SK-N-SH treated with all-trans-retinoic acid at 6 μM for 48 hours (cell line): Measurements from ENCODE around the gene UNC80.

Source experiments
- ATAC-seq: fragments of 200-7000 bp; cut with Tn5 transposase; 3 replicates; pipeline ENCODE4 v1.9.1; 2020; ENCODE audit warnings: mild to moderate bottlenecking, moderate library complexity
- ARNTL ChIP-seq: fragments of 450-650 bp; formaldehyde crosslinking; IDR thresholded peaks from 2 replicates; pipeline ENCODE4 v1.5.0; 2020; ENCODE audit warnings: low read depth, mild to moderate bottlenecking, moderate library complexity, borderline replicate concordance
- BACH2 ChIP-seq: fragments of 250-450 bp; sonication (Bioruptor Pico); IDR thresholded peaks from 2 replicates; pipeline ENCODE4 v1.9.0; 2021; ENCODE audit warnings: mild to moderate bottlenecking, borderline replicate concordance
- CREB5 ChIP-seq: fragments of 250-450 bp; sonication (Bioruptor Pico); IDR thresholded peaks from 2 replicates; pipeline ENCODE4 v1.5.1; 2020; ENCODE audit warnings: low read depth, mild to moderate bottlenecking, moderate library complexity
- CSDC2 ChIP-seq: fragments of 250-450 bp; sonication (Bioruptor Pico); IDR thresholded peaks from 2 replicates; pipeline ENCODE4 v1.5.0; 2020; ENCODE audit warnings: mild to moderate bottlenecking, moderate library complexity
- CSRNP3 ChIP-seq: fragments of 250-450 bp; sonication (Bioruptor Pico); IDR thresholded peaks from 2 replicates; pipeline ENCODE4 v1.5.1; 2021; ENCODE audit warnings: mild to moderate bottlenecking, moderate library complexity
- ESRRG ChIP-seq: fragments of 250-450 bp; sonication (Bioruptor Pico); IDR thresholded peaks from 2 replicates; pipeline ENCODE4 v1.6.1; 2021; ENCODE audit warnings: mild to moderate bottlenecking
- GLIS3 ChIP-seq: fragments of 250-450 bp; sonication (Bioruptor Pico); IDR thresholded peaks from 2 replicates; pipeline ENCODE4 v1.5.0; 2020; ENCODE audit warnings: mild to moderate bottlenecking, moderate library complexity
- ISL1 ChIP-seq: fragments of 250-450 bp; sonication (Bioruptor Pico); IDR thresholded peaks from 2 replicates; pipeline ENCODE4 v2.1.2; 2022; ENCODE audit warnings: mild to moderate bottlenecking, moderate library complexity
- PATZ1 ChIP-seq: fragments of 250-450 bp; sonication (Bioruptor Pico); IDR thresholded peaks from 2 replicates; pipeline ENCODE4 v1.8.0; 2020; ENCODE audit warnings: mild to moderate bottlenecking, moderate library complexity, borderline replicate concordance
- POU6F1 ChIP-seq: fragments of 250-450 bp; sonication (Bioruptor Pico); IDR thresholded peaks from 2 replicates; pipeline ENCODE4 v1.8.0; 2021; ENCODE audit warnings: low read depth, mild to moderate bottlenecking, moderate library complexity, borderline replicate concordance
- PPARA ChIP-seq: fragments of 250-450 bp; sonication (Bioruptor Pico); IDR thresholded peaks from 2 replicates; pipeline ENCODE4 v1.5.0; 2020; ENCODE audit warnings: mild to moderate bottlenecking, borderline replicate concordance
- SNAI2 ChIP-seq: fragments of 250-450 bp; sonication (Bioruptor Pico); IDR thresholded peaks from 2 replicates; pipeline ENCODE4 v1.5.0; 2020; ENCODE audit warnings: mild to moderate bottlenecking, moderate library complexity
- TCF4 ChIP-seq: fragments of 250-450 bp; sonication (Bioruptor Pico); IDR thresholded peaks from 2 replicates; pipeline ENCODE4 v1.8.0; 2021; ENCODE audit warnings: mild to moderate bottlenecking, moderate library complexity, borderline replicate concordance
- TOX ChIP-seq: fragments of 250-450 bp; sonication (Bioruptor Pico); IDR thresholded peaks from 2 replicates; pipeline ENCODE4 v1.8.0; 2021; ENCODE audit warnings: mild to moderate bottlenecking, moderate library complexity, borderline replicate concordance
- TSHZ2 ChIP-seq: fragments of 250-450 bp; sonication (Bioruptor Pico); IDR thresholded peaks from 2 replicates; pipeline ENCODE4 v1.5.0; 2020; ENCODE audit warnings: mild to moderate bottlenecking, moderate library complexity
- ZFP3 ChIP-seq: fragments of 250-450 bp; sonication (Bioruptor Pico); IDR thresholded peaks from 2 replicates; pipeline ENCODE4 v1.5.0; 2020; ENCODE audit warnings: mild to moderate bottlenecking, moderate library complexity
- ZFP30 ChIP-seq: fragments of 450-650 bp; formaldehyde crosslinking; IDR thresholded peaks from 2 replicates; pipeline ENCODE4 v1.5.0; 2022; ENCODE audit warnings: mild to moderate bottlenecking, moderate library complexity
- ZNF565 ChIP-seq: fragments of 450-650 bp; formaldehyde crosslinking; conservative IDR thresholded peaks from 2 replicates; pipeline ENCODE4 v1.5.0; 2020; ENCODE audit warnings: low read depth, mild to moderate bottlenecking, moderate library complexity
- ZNF70 ChIP-seq: fragments of 450-650 bp; formaldehyde crosslinking; IDR thresholded peaks from 2 replicates; pipeline ENCODE4 v1.5.0; 2020; ENCODE audit warnings: mild to moderate bottlenecking, moderate library complexity

UNC80 gene

GRCh38 chr2:209809256-209809655 is 37.6 kb downstream of the UNC80 start:
- ATAC-seq: no peak
- TF ChIP-seq GLIS3 (CRISPR knock-in tag): no peak
- no peak for TF ChIP-seq TOX (CRISPR knock-in tag)
- TF ChIP-seq ZFP30 (CRISPR knock-in tag): no peak
- TF ChIP-seq TCF4 (CRISPR knock-in tag): no peak
- TF ChIP-seq PPARA: no peak
- no peak for TF ChIP-seq ZNF70 (CRISPR knock-in tag)
- no peak for TF ChIP-seq ESRRG (CRISPR knock-in tag)
- no peak for TF ChIP-seq ZFP3 (CRISPR knock-in tag)
- TF ChIP-seq, all 23 proteins: peak for 0

- no peak for ATAC-seq
- no peak for TF ChIP-seq ISL1 (CRISPR knock-in tag)
- TF ChIP-seq TSHZ2 (CRISPR knock-in tag): no peak
- TF ChIP-seq BACH2: no peak
- no peak for TF ChIP-seq ARNTL
- TF ChIP-seq POU6F1 (CRISPR knock-in tag): no peak
- no peak for TF ChIP-seq PATZ1 (CRISPR knock-in tag)
- no peak for TF ChIP-seq CSRNP3
- no peak for TF ChIP-seq SNAI2 (CRISPR knock-in tag)
- no peak for TF ChIP-seq TOX (CRISPR knock-in tag)
- TF ChIP-seq ZFP3 (CRISPR knock-in tag): no peak
- TF ChIP-seq ZFP30 (CRISPR knock-in tag): no peak
- no peak for TF ChIP-seq GLIS3 (CRISPR knock-in tag)
- TF ChIP-seq CREB5: no peak
- no peak for TF ChIP-seq ESRRG (CRISPR knock-in tag)
- TF ChIP-seq CSDC2 (CRISPR knock-in tag): no peak
- TF ChIP-seq PPARA: no peak
- TF ChIP-seq ZNF565: no peak
- TF ChIP-seq, all 23 proteins: peak for 0
These were observed 46.2 kb downstream of the UNC80 start for GRCh38 chr2:209817844-209818271.

- TF ChIP-seq ESRRG (CRISPR knock-in tag): no peak
- TF ChIP-seq ZFP30 (CRISPR knock-in tag): no peak
- no peak for TF ChIP-seq TSHZ2 (CRISPR knock-in tag)
- TF ChIP-seq CSDC2 (CRISPR knock-in tag): no peak
- no peak for ATAC-seq
These were observed 47.3 kb downstream of the UNC80 start for GRCh38 chr2:209818939-209819338.
